Stimulated activated CD8-positive, alpha-beta memory T cell treated with anti-CD3 and anti-CD28 coated beads, Interleukin-12 subunit alpha, Interleukin-12 subunit beta, amount 100 ng/mL, for 24 hours (primary cell): ENCODE results near the gene PRODH2.

ENCODE experiments used
- DNase-seq: peaks from one replicate; pipeline ENCODE4 v3.0.0-alpha.2; 2020; ENCODE audit errors: extremely low read depth

Gene PRODH2

GRCh38 chr19:35757749-35758608, 54.7 kb downstream of the PRODH2 start, which contains the start of gene PROSER3:
TSS of gene PROSER3 (plus strand) at chr19:35758176. CDS start at chr19:35758216, 40 bp downstream.
- peak; percentile 95 for DNase-seq

GRCh38 chr19:35757231-35757748, 55.4 kb downstream of the PRODH2 start:
- DNase-seq, result no peak

- DNase-seq, result no peak
Measured at GRCh38 chr19:35756377-35757230, 56.0 kb downstream of the PRODH2 start, which contains the start of gene HSPB6. TSS of gene HSPB6 (minus strand) at chr19:35757029. CDS start at chr19:35757008, 21 bp downstream.

- no peak for DNase-seq
Measured at GRCh38 chr19:35755550-35756376, 56.9 kb downstream of the PRODH2 start.

- no peak for DNase-seq
Measured at GRCh38 chr19:35755131-35755549, 57.5 kb downstream of the PRODH2 start.

- DNase-seq, result no peak
Measured at GRCh38 chr19:35754370-35755130, 58.1 kb downstream of the PRODH2 start.

GRCh38 chr19:35753634-35754369, 58.8 kb downstream of the PRODH2 start:
- no peak for DNase-seq

GRCh38 chr19:35752746-35753350, 59.8 kb downstream of the PRODH2 start:
- no peak for DNase-seq

GRCh38 chr19:35751839-35752745, 60.6 kb downstream of the PRODH2 start:
- no peak for DNase-seq

- DNase-seq, result no peak
Measured at GRCh38 chr19:35750167-35750566, 62.5 kb downstream of the PRODH2 start.
